ENCODE measurements around the gene TMEM91. TPM values are rescaled to one million over a fixed set of nuclear protein-coding genes. Genes with fewer than 3 reads are reported as not detected.
A peak's percentile ranks its signal among the peaks of the same experiment; 100 is the strongest.

TMEM91 gene
- total RNA-seq, 1 donor from 2014 or later, result 52.6 TPM

- H3K4me1 Mint-ChIP-seq (ENCODE audit: low read depth, unreplicated experiment), result peaks cover 9% of the 10 kb centered on the region
- TF ChIP-seq, protein P1, sequence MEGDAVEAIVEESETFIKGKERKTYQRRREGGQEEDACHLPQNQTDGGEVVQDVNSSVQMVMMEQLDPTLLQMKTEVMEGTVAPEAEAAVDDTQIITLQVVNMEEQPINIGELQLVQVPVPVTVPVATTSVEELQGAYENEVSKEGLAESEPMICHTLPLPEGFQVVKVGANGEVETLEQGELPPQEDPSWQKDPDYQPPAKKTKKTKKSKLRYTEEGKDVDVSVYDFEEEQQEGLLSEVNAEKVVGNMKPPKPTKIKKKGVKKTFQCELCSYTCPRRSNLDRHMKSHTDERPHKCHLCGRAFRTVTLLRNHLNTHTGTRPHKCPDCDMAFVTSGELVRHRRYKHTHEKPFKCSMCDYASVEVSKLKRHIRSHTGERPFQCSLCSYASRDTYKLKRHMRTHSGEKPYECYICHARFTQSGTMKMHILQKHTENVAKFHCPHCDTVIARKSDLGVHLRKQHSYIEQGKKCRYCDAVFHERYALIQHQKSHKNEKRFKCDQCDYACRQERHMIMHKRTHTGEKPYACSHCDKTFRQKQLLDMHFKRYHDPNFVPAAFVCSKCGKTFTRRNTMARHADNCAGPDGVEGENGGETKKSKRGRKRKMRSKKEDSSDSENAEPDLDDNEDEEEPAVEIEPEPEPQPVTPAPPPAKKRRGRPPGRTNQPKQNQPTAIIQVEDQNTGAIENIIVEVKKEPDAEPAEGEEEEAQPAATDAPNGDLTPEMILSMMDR (IDR thresholded peaks at IDR 0.05; ENCODE audit: partially characterized antibody, unreplicated experiment), result peak; percentile 88
- peaks cover 12% of the 10 kb centered on the region for H3K9me3 Mint-ChIP-seq (ENCODE audit: unreplicated experiment)
- peaks cover 5% of the 10 kb centered on the region for H3K36me3 Mint-ChIP-seq (ENCODE audit: unreplicated experiment)
- DNase-seq, result peak; percentile 88
- peaks cover 20% of the 10 kb centered on the region for H3K27me3 Mint-ChIP-seq (ENCODE audit: unreplicated experiment)
- H3K4me3 Mint-ChIP-seq (ENCODE audit: unreplicated experiment), result peak within 1 kb of the TSS; percentile 99
- H3K27ac Mint-ChIP-seq (ENCODE audit: unreplicated experiment), result peak within 1 kb of the TSS; percentile 75
These were observed 22.6 kb upstream of the TMEM91 start, which contains the start of gene TGFB1 for GRCh38 chr19:41353466-41354342. Gene TGFB1 (minus strand): TSS chr19:41353922. CDS start chr19:41353044, 878 bp downstream.

- no peak for DNase-seq
- TF ChIP-seq, protein P1 (IDR thresholded peaks at IDR 0.05; ENCODE audit: partially characterized antibody, unreplicated experiment), result no peak
- Mint-ChIP-seq H3K27me3 (ENCODE audit: unreplicated experiment) (peaks cover 20% of the 10 kb centered on the region), H3K4me3 (ENCODE audit: unreplicated experiment) (peak overlapping the region; percentile 85), H3K9me3 (ENCODE audit: unreplicated experiment) (peaks cover 12% of the 10 kb centered on the region), H3K36me3 (ENCODE audit: unreplicated experiment) (peaks cover 5% of the 10 kb centered on the region), H3K27ac (ENCODE audit: unreplicated experiment) (peak overlapping the region; percentile 11), H3K4me1 (ENCODE audit: low read depth, unreplicated experiment) (peaks cover 9% of the 10 kb centered on the region)
These were observed 21.9 kb upstream of the TMEM91 start for GRCh38 chr19:41354343-41354953.

DNA sequence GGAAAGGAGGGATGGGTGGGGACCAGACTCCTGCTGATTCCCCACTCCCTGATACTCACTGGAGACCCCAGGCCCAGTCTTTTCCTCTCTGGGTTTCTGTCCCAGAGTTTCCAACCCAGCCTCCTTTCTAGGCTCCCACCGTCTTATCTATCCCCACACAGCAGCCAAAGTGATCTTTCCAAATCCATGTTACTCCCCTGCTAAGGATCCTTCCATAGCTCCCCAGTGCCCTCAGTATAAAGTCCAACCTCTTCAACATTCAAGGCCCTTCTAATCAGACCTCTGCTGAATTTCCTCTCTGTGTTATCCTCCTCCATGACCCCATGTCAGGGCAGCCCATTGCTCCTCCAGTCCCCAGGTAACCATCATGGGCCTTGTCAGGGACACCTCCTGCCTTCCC, 21.3 kb upstream of the TMEM91 start:
- Mint-ChIP-seq H3K27me3 (ENCODE audit: unreplicated experiment) (peaks cover 20% of the 10 kb centered on the region), H3K4me3 (ENCODE audit: unreplicated experiment) (peak overlapping the region; percentile 82), H3K9me3 (ENCODE audit: unreplicated experiment) (peaks cover 12% of the 10 kb centered on the region), H3K27ac (ENCODE audit: unreplicated experiment) (peak overlapping the region; percentile 38), H3K36me3 (ENCODE audit: unreplicated experiment) (peaks cover 5% of the 10 kb centered on the region), H3K4me1 (ENCODE audit: low read depth, unreplicated experiment) (peaks cover 9% of the 10 kb centered on the region)
- DNase-seq, result no peak
- TF ChIP-seq, protein P1 (IDR thresholded peaks at IDR 0.05; ENCODE audit: partially characterized antibody, unreplicated experiment), result no peak

DNA sequence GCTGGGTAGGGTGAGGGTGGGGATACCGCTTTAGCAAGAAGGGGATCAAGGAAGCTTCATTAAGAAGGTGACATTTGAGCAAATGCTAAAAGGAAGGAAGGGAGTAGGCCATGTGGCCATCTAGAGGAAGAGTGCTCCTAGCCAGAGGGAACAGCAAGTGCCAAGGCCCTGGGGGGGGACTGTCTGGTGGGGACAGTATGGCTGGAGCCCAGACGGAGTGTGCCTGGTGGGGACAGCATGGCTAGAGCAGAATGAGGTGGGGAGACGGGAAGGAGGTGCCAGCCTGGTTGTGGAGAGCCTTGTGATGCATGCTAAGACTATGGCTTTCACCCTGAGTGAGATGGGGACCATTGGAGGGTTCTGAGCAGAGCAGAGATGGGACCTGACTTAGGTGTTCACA, 20.5 kb upstream of the TMEM91 start:
- Mint-ChIP-seq H3K27me3 (ENCODE audit: unreplicated experiment) (peaks cover 18% of the 10 kb centered on the region), H3K9me3 (ENCODE audit: unreplicated experiment) (peaks cover 11% of the 10 kb centered on the region), H3K36me3 (ENCODE audit: unreplicated experiment) (peaks cover 3% of the 10 kb centered on the region), H3K4me1 (ENCODE audit: low read depth, unreplicated experiment) (peaks cover 8% of the 10 kb centered on the region), H3K27ac (ENCODE audit: unreplicated experiment) (no peak overlapping the region), H3K4me3 (ENCODE audit: unreplicated experiment) (no peak overlapping the region)
- TF ChIP-seq, protein P1 (IDR thresholded peaks at IDR 0.05; ENCODE audit: partially characterized antibody, unreplicated experiment), result no peak
- no peak for DNase-seq

Data from glutamatergic neuron (in vitro differentiated cells).